Ishikawa (cell line): ENCODE results near the gene ACBD5.

Source experiments
- CEBPB ChIP-seq: IDR thresholded peaks from 2 replicates; pipeline ENCODE4 v1.6.1; 2012
- EP300 ChIP-seq: IDR thresholded peaks from 2 replicates; pipeline ENCODE4 v1.6.1; 2012; ENCODE audit warnings: borderline replicate concordance
- FOXM1 ChIP-seq: IDR thresholded peaks from 2 replicates; pipeline ENCODE4 v1.6.1; 2012; ENCODE audit warnings: low read depth, borderline replicate concordance
- RAD21 ChIP-seq: IDR thresholded peaks from 2 replicates; pipeline ENCODE4 v1.6.1; 2012; ENCODE audit warnings: low read depth
- TCF12 ChIP-seq: IDR thresholded peaks from 2 replicates; pipeline ENCODE4 v1.6.1; 2012; ENCODE audit warnings: low read depth
- TF ChIP-seq, protein P1 (sequence below): IDR thresholded peaks from 2 replicates; pipeline ENCODE4 v1.6.1; 2012

DNA sequence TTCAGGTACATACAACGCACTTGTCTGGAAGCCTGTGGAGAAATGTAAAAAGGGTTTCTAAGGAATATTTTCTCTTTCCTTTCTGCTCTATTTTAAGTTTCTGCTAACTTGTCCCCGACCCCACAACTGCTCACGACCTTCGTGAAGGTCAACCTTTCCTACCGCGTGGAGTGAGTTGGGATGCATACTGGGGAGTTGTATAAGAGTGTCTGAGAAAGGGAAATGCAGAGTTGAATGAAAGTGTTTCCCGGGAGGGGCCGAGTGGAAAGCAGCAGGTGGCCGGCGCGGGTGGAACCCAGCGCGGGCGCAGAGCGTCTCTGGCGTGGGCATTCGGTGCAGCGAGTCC, 17.9 kb upstream of the ACBD5 start:
- TF ChIP-seq RAD21 = no peak
- TF ChIP-seq EP300 = no peak
- TF ChIP-seq, protein P1, sequence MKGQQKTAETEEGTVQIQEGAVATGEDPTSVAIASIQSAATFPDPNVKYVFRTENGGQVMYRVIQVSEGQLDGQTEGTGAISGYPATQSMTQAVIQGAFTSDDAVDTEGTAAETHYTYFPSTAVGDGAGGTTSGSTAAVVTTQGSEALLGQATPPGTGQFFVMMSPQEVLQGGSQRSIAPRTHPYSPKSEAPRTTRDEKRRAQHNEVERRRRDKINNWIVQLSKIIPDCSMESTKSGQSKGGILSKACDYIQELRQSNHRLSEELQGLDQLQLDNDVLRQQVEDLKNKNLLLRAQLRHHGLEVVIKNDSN = no peak
- TF ChIP-seq FOXM1 = no peak
- TF ChIP-seq TCF12 = no peak
- no peak for TF ChIP-seq CEBPB
